ENCODE measurements around the gene ASB16. TPM values are rescaled to one million over a fixed set of nuclear protein-coding genes. Genes with fewer than 3 reads are reported as not detected.

ASB16 gene
- total and polyA plus RNA-seq, 2 donors (not counting 1 experiment from before 2014, with no cell fraction given) = 0.17 TPM; not detected in 1

DNA sequence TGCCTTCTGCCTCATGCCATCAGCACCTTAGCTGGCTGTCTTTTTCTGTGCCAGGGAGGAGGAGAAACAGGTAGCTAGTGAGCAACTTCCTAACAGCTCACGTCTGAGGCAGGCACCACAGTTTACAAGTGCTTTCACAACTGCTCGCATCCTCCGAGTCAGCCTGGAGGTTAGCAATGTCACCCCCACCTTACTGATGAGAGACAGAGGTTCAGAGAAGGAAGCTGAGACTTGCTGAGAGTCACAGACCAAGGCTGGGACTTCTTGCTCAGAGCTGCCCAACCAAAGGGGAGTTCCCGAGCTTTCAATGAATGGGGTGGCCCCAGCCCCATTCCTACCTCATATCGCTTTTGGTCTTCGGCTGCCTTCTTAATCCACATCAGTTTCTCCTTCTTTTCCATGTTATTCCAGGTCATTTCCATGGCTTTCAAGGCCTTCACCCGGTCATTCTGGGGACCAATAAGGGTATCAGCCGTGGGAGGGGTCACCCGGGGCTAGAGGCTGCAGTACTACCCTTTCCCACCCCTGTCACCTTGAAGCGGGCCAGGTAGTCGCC lies 39.4 kb downstream of the ASB16 start:
- no peaks in the 10 kb centered on the region for H3K27me3 ChIP-seq (ENCODE audit: control insufficient read depth, insufficient read depth, low read length)
- peaks cover 20% of the 10 kb centered on the region for H3K4me1 ChIP-seq (ENCODE audit: control insufficient read depth, extremely low read depth, insufficient read depth, low read length)
- H3K4me3 ChIP-seq (replicated peaks in 1 of 4; ENCODE audit: control extremely low read depth in 1 of 4, insufficient read depth in 1 of 4, low read depth in 3 of 4, low read length in 4 of 4) = no peak overlapping the region
- H3K27ac ChIP-seq (ENCODE audit: insufficient read depth, low read length) = peak overlapping the region; percentile 11
- no peak for DNase-seq (ENCODE audit: low read depth in 2 of 2)
- H3K9ac ChIP-seq (ENCODE audit: insufficient read depth, low read length) = no peak overlapping the region
- no peak for TF ChIP-seq EZH2 (IDR thresholded peaks at IDR 0.05; ENCODE audit: low read length, missing control alignments)
- TF ChIP-seq, protein P1, sequence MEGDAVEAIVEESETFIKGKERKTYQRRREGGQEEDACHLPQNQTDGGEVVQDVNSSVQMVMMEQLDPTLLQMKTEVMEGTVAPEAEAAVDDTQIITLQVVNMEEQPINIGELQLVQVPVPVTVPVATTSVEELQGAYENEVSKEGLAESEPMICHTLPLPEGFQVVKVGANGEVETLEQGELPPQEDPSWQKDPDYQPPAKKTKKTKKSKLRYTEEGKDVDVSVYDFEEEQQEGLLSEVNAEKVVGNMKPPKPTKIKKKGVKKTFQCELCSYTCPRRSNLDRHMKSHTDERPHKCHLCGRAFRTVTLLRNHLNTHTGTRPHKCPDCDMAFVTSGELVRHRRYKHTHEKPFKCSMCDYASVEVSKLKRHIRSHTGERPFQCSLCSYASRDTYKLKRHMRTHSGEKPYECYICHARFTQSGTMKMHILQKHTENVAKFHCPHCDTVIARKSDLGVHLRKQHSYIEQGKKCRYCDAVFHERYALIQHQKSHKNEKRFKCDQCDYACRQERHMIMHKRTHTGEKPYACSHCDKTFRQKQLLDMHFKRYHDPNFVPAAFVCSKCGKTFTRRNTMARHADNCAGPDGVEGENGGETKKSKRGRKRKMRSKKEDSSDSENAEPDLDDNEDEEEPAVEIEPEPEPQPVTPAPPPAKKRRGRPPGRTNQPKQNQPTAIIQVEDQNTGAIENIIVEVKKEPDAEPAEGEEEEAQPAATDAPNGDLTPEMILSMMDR (conservative IDR thresholded peaks at IDR 0.05 in 1 of 2, IDR thresholded peaks at IDR 0.05 in 1 of 2; ENCODE audit: low read depth in 1 of 2, low read length in 2 of 2) = no peak
- H3K79me2 ChIP-seq (ENCODE audit: control insufficient read depth, insufficient read depth, low read length) = no peaks in the 10 kb centered on the region
- no peaks in the 10 kb centered on the region for H4K20me1 ChIP-seq (ENCODE audit: control insufficient read depth, extremely low read depth, insufficient read depth, low read length)
- H2AFZ ChIP-seq (ENCODE audit: low read length) = no peak overlapping the region
- H3K4me2 ChIP-seq (ENCODE audit: extremely low read depth, insufficient read depth, low read length) = peak overlapping the region; percentile 18
- peaks cover 45% of the 10 kb centered on the region for H3K36me3 ChIP-seq (ENCODE audit: control insufficient read depth, insufficient read depth, low read length)
- H3K9me3 ChIP-seq (ENCODE audit: control insufficient read depth, insufficient read depth, low read depth, low read length) = no peaks in the 10 kb centered on the region

DNA sequence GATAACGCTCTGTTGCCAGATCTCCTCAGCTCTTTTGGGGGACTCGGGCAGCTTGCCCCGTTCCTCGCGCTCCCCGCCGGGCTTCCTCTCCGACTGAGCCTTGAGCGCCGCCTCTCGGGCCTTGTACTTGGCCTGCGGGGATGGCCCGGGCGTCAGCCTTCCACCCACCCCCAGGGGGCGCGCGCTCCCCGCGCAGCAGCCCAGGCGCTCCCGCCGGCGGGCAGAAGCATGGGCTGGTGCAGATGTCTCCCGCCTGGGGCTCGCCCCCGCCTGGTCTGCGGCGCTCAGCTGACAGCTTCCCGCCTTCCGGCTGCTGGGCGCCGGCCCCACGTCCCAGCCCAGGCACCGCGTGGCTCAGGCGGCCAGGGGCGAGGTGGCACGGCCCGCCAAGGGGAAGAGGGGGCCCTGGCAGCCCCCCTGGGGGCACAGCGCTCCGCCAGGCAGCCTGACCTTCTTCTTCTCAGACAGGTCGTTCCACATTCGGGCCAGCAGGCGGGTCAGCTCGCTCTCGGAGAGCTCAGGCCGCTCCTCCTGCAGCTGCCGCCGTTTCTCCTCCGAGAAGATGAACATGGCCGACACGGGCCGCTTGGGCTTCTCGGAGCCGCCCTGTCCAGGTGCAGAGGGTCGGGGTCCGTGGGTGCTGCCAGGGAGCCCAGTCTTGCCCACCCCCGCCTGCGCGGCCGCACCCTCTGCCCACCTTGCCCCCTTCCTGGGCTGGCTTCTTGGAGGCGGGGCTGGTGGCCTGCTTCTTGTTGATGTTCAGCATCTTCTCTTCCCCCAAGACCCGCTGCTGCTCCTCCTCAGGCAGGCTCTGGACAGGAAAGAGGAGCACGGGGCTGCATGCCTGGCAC lies 40.1 kb downstream of the ASB16 start:
- peak; percentile 80 to 87 for DNase-seq (ENCODE audit: low read depth in 2 of 2)
- Histone ChIP-seq H2AFZ (ENCODE audit: low read length) (no peak overlapping the region), H3K36me3 (ENCODE audit: control insufficient read depth, insufficient read depth, low read length) (peaks cover 52% of the 10 kb centered on the region), H3K9me3 (ENCODE audit: control insufficient read depth, insufficient read depth, low read depth, low read length) (no peaks in the 10 kb centered on the region), H3K4me2 (ENCODE audit: extremely low read depth, insufficient read depth, low read length) (peak overlapping the region; percentile 18), H3K27me3 (ENCODE audit: control insufficient read depth, insufficient read depth, low read length) (no peaks in the 10 kb centered on the region), H4K20me1 (ENCODE audit: control insufficient read depth, extremely low read depth, insufficient read depth, low read length) (no peaks in the 10 kb centered on the region), H3K79me2 (ENCODE audit: control insufficient read depth, insufficient read depth, low read length) (no peaks in the 10 kb centered on the region), H3K4me1 (ENCODE audit: control insufficient read depth, extremely low read depth, insufficient read depth, low read length) (peaks cover 20% of the 10 kb centered on the region), H3K27ac (ENCODE audit: insufficient read depth, low read length) (peak overlapping the region; percentile 11), H3K9ac (ENCODE audit: insufficient read depth, low read length) (no peak overlapping the region), H3K4me3 (replicated peaks in 1 of 4; ENCODE audit: control extremely low read depth in 1 of 4, insufficient read depth in 1 of 4, low read depth in 3 of 4, low read length in 4 of 4) (no peak overlapping the region)
- no peak for TF ChIP-seq EZH2 (IDR thresholded peaks at IDR 0.05; ENCODE audit: low read length, missing control alignments)
- TF ChIP-seq, protein P1 (conservative IDR thresholded peaks at IDR 0.05 in 1 of 2, IDR thresholded peaks at IDR 0.05 in 1 of 2; ENCODE audit: low read depth in 1 of 2, low read length in 2 of 2) = peak; percentile 73 to 97
